ENCODE measurements around the gene ADISSP.

DNA sequence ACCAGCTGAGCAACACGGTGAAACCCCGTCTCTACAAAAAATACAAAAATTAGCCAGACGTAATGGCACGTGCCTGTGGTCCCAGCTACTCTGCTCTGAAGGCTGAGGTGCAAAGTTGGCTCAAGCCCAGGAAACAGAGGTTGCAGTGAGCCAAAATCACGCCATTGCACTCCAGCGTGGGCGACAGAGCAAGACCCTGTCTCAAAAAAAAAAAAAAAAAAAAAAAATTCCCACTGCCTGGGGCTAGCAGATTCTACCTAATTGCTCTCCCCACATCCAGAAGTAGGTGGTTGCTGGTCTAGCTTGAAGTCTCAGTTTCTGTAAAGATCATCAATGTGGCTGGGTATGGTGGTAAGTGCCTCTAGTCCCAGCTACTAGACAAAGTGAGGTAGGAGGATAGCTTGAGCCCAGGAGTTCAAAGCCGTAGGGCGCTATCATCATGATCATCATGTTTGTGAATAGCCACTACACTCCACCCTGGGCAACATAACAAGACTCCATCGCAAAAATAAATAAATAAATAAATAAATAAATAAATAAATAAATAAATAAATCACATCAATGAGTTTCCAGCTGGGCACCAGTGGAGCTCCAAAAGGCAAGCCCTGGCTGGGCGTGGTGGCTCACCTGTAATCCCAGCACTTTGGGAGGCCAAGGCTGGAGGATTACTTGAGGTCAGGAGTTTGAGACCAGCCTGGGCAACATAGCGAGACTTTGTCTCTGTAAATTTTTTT is 46.5 kb upstream of the ADISSP start:
- TF ChIP-seq, protein P1, sequence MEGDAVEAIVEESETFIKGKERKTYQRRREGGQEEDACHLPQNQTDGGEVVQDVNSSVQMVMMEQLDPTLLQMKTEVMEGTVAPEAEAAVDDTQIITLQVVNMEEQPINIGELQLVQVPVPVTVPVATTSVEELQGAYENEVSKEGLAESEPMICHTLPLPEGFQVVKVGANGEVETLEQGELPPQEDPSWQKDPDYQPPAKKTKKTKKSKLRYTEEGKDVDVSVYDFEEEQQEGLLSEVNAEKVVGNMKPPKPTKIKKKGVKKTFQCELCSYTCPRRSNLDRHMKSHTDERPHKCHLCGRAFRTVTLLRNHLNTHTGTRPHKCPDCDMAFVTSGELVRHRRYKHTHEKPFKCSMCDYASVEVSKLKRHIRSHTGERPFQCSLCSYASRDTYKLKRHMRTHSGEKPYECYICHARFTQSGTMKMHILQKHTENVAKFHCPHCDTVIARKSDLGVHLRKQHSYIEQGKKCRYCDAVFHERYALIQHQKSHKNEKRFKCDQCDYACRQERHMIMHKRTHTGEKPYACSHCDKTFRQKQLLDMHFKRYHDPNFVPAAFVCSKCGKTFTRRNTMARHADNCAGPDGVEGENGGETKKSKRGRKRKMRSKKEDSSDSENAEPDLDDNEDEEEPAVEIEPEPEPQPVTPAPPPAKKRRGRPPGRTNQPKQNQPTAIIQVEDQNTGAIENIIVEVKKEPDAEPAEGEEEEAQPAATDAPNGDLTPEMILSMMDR (IDR thresholded peaks at IDR 0.05 in 8 of 11, conservative IDR thresholded peaks at IDR 0.05 in 3 of 11), result no peak
- no peak for TF ChIP-seq POLR2A (IDR thresholded peaks at IDR 0.05)
